H9 (cell line): ENCODE results near the gene SLAMF1. TPM values are rescaled to one million over a fixed set of nuclear protein-coding genes. Genes with fewer than 3 reads are reported as not detected.

ENCODE experiments used
- DNase-seq: peaks from one replicate; pipeline ENCODE4 v3.0.0-alpha.2; 2017
- H2AFZ ChIP-seq: one replicate; pipeline ENCODE4 v1.6.1; 2013; ENCODE audit warnings: mild to moderate bottlenecking, low read length, control low read depth, moderate library complexity
- H2AK5ac ChIP-seq: 2 replicates; pipeline ENCODE4 v1.6.1; 2013; ENCODE audit warnings: low read length, control low read depth, mixed read lengths; ENCODE audit not compliant: insufficient read length
- H2BK120ac ChIP-seq: one replicate; pipeline ENCODE4 v1.6.1; 2013; ENCODE audit warnings: low read depth, mild to moderate bottlenecking, low read length, control low read depth, inconsistent platforms; ENCODE audit not compliant: poor library complexity, severe bottlenecking
- H2BK12ac ChIP-seq: 2 replicates; pipeline ENCODE4 v1.6.1; 2013; ENCODE audit warnings: low read length, control low read depth, mixed read lengths, low read depth; ENCODE audit not compliant: insufficient read length
- H2BK15ac ChIP-seq: 2 replicates; pipeline ENCODE4 v1.6.1; 2013; ENCODE audit warnings: low read depth, low read length, control low read depth
- H2BK20ac ChIP-seq: one replicate; pipeline ENCODE4 v1.6.1; 2013; ENCODE audit warnings: low read depth, mild to moderate bottlenecking, low read length, control low read depth, inconsistent platforms; ENCODE audit not compliant: poor library complexity, severe bottlenecking
- H2BK5ac ChIP-seq: 2 replicates; pipeline ENCODE4 v1.6.1; 2013; ENCODE audit warnings: low read length, control low read depth, mixed read lengths; ENCODE audit not compliant: insufficient read length
- H3K14ac ChIP-seq: 2 replicates; pipeline ENCODE4 v1.6.1; 2013; ENCODE audit warnings: low read length, control low read depth; ENCODE audit not compliant: insufficient read depth
- H3K18ac ChIP-seq: 2 replicates; pipeline ENCODE4 v1.6.1; 2013; ENCODE audit warnings: low read depth, mild to moderate bottlenecking, mixed read lengths, low read length, control low read depth; ENCODE audit not compliant: insufficient read length
- H3K23ac ChIP-seq: 2 replicates; pipeline ENCODE4 v1.6.1; 2013; ENCODE audit warnings: low read length, control low read depth, mixed read lengths, low read depth; ENCODE audit not compliant: insufficient read length
- H3K23me2 ChIP-seq: 2 replicates; pipeline ENCODE4 v1.6.1; 2013; ENCODE audit warnings: low read depth, mild to moderate bottlenecking, mixed read lengths, low read length, control low read depth; ENCODE audit not compliant: insufficient read length, poor library complexity, severe bottlenecking
- H3K27ac ChIP-seq: 2 replicates; pipeline ENCODE4 v1.5.1; 2013; ENCODE audit warnings: low read length, control low read depth, mixed read lengths, low read depth; ENCODE audit not compliant: insufficient read length
- H3K27me3 ChIP-seq: 2 replicates; pipeline ENCODE4 v1.6.1; 2013; ENCODE audit warnings: low read length, control low read depth, inconsistent platforms; ENCODE audit not compliant: insufficient read depth
- H3K4ac ChIP-seq: 2 replicates; pipeline ENCODE4 v1.6.1; 2013; ENCODE audit warnings: low read depth, mild to moderate bottlenecking, control low read depth, inconsistent platforms, low read length, moderate library complexity
- H3K4me1 ChIP-seq: 2 replicates; pipeline ENCODE4 v1.6.1; 2013; ENCODE audit warnings: low read length, control low read depth, inconsistent platforms; ENCODE audit not compliant: insufficient read depth
- H3K4me2 ChIP-seq: 2 replicates; pipeline ENCODE4 v1.6.1; 2013; ENCODE audit warnings: low read length, control low read depth, mixed read lengths; ENCODE audit not compliant: insufficient read length, insufficient read depth
- H3K56ac ChIP-seq: 2 replicates; pipeline ENCODE4 v1.6.1; 2013; ENCODE audit warnings: low read depth, mild to moderate bottlenecking, mixed read lengths, low read length, control low read depth; ENCODE audit not compliant: insufficient read length
- H3K79me1 ChIP-seq: 2 replicates; pipeline ENCODE4 v1.6.1; 2013; ENCODE audit warnings: low read depth, mild to moderate bottlenecking, moderate library complexity, low read length, control low read depth, inconsistent platforms; ENCODE audit not compliant: insufficient read depth, poor library complexity, severe bottlenecking
- H3K79me2 ChIP-seq: 2 replicates; pipeline ENCODE4 v1.6.1; 2013; ENCODE audit warnings: low read length, control low read depth, inconsistent platforms; ENCODE audit not compliant: insufficient read depth
- H3K9ac ChIP-seq: 2 replicates; pipeline ENCODE4 v1.6.1; 2013; ENCODE audit warnings: low read length, control low read depth, mixed read lengths; ENCODE audit not compliant: insufficient read length; ENCODE audit errors: extremely low read depth
- H3K9me3 ChIP-seq: one replicate; pipeline ENCODE4 v1.6.1; 2013; ENCODE audit warnings: low read depth, low read length, inconsistent platforms; ENCODE audit not compliant: control insufficient read depth
- H3T11ph ChIP-seq: one replicate; pipeline ENCODE4 v1.6.1; 2013; ENCODE audit warnings: mild to moderate bottlenecking, low read length, control low read depth, inconsistent platforms
- H4K20me1 ChIP-seq: one replicate; pipeline ENCODE4 v1.6.1; 2013; ENCODE audit not compliant: control insufficient read depth, insufficient read length, insufficient read depth
- H4K5ac ChIP-seq: 2 replicates; pipeline ENCODE4 v1.6.1; 2013; ENCODE audit warnings: low read depth, mild to moderate bottlenecking, mixed read lengths, low read length, control low read depth; ENCODE audit not compliant: insufficient read length
- H4K8ac ChIP-seq: replicated peaks from 2 replicates; pipeline ENCODE4 v1.6.1; 2013; ENCODE audit warnings: low read length, control low read depth, mixed read lengths, low read depth; ENCODE audit not compliant: insufficient read length
- H4K91ac ChIP-seq: 2 replicates; pipeline ENCODE4 v1.6.1; 2013; ENCODE audit warnings: low read depth, mild to moderate bottlenecking, moderate library complexity, mixed read lengths, low read length, control low read depth; ENCODE audit not compliant: insufficient read length
- H3K27ac Mint-ChIP-seq, 3 experiments: 2 replicates in 2 of 3; 3 replicates in 1 of 3; pipeline ENCODE4 v1.8.0; 2020 to 2021; ENCODE audit warnings: mixed read lengths in 3 of 3, mild to moderate bottlenecking in 1 of 3, moderate library complexity in 1 of 3
- H3K27me3 Mint-ChIP-seq: 2 replicates; pipeline ENCODE4 v1.8.0; 2021; ENCODE audit warnings: low read depth, mild to moderate bottlenecking, moderate library complexity, mixed read lengths
- H3K36me3 Mint-ChIP-seq, 3 experiments: 2 replicates in 2 of 3; 3 replicates in 1 of 3; pipeline ENCODE4 v1.8.0; 2020 to 2021; ENCODE audit warnings: low read depth in 3 of 3, mixed read lengths in 3 of 3; ENCODE audit not compliant: insufficient read depth in 1 of 3
- H3K4me1 Mint-ChIP-seq, 2 experiments: 2 replicates each; pipeline ENCODE4 v1.8.0; 2020; ENCODE audit warnings: mixed read lengths in 2 of 2
- H3K4me3 Mint-ChIP-seq, 2 experiments: 2 replicates in 1 of 2; 3 replicates in 1 of 2; pipeline ENCODE4 v1.8.0; 2020 to 2021; ENCODE audit warnings: mild to moderate bottlenecking in 2 of 2, mixed read lengths in 2 of 2, moderate library complexity in 1 of 2
- H3K9me3 Mint-ChIP-seq, 2 experiments: 2 replicates in 1 of 2; 3 replicates in 1 of 2; pipeline ENCODE4 v1.8.0; 2020; ENCODE audit warnings: mild to moderate bottlenecking in 2 of 2, mixed read lengths in 2 of 2, moderate library complexity in 1 of 2
- WGBS: extraction: QIAGEN DNeasy Blood & Tissue Kit; methylation state at CpG from one replicate; pipeline ENCODE4 v1.1.7; 2013; ENCODE audit warnings: missing lambda C conversion rate, low lambda C conversion rate, mixed read lengths; ENCODE audit not compliant: insufficient read length; ENCODE audit errors: extremely low coverage; 5-methylcytosine and 5-hydroxymethylcytosine counted together
- total RNA-seq: library from RNA; stranded (reverse); gene quantifications from 2 replicates; pipeline ENCODE4 v1.2.1, GENCODE V29; 2021
- TF ChIP-seq, protein P1 (sequence below): fragments of 200-600 bp; sonication (generic); conservative IDR thresholded peaks from 3 replicates; pipeline ENCODE4 v1.8.0; 2021; ENCODE audit warnings: antibody characterized with exemption, mild to moderate bottlenecking

Gene SLAMF1
- total RNA-seq, 1 experiment from 2014 or later = not detected

DNA sequence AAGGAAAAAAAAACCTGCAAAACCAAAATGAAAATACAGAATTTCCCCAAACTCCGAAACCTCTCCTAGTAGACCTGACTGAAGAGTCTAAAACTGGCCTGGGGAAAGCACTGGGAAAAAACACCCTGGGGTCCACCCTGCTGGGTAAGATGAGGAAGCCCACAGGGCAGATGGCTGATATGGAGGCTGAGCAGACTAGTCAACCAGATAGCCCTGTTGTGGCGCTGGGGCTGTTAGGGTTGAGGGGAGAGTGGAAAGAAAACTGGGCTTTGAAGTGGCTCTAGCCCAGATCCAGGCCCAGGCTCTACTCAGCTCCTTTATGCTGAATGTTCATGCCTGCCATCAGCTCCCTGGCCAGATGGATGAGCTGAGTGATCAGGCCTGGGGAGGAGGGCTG lies 6.8 kb upstream of the SLAMF1 start:
- Histone ChIP-seq H3K27me3 (no peaks in the 10 kb centered on the region), H3K56ac (no peak overlapping the region), H3K4me1 (peaks cover 13% of the 10 kb centered on the region; the same call in 1 of the 2 replicates), H4K20me1 (no peaks in the 10 kb centered on the region), H2BK12ac (peak overlapping the region; percentile 47), H3K9ac (no peak overlapping the region), H4K91ac (peak overlapping the region; percentile 25), H2AK5ac (no peak overlapping the region), H3K79me1 (no peaks in the 10 kb centered on the region), H3K27ac (no peak overlapping the region), H3K4ac (no peak overlapping the region), H3K79me2 (no peaks in the 10 kb centered on the region), H2BK120ac (no peak overlapping the region), H3K18ac (no peak overlapping the region), H3K9me3 (no peaks in the 10 kb centered on the region), H2AFZ (no peak overlapping the region), H2BK15ac (no peak overlapping the region), H3K14ac (no peak overlapping the region), H3K23ac (no peak overlapping the region), H4K5ac (no peak overlapping the region), H2BK5ac (no peak overlapping the region), H3T11ph (no peak overlapping the region), H3K4me2 (no peak overlapping the region), H2BK20ac (no peak overlapping the region), H4K8ac (no peak overlapping the region), H3K23me2 (no peaks in the 10 kb centered on the region)
- H3K4me3 Mint-ChIP-seq = no peak overlapping the region
- peaks cover 40 to 58% of the 10 kb centered on the region in 2 experiments for H3K4me1 Mint-ChIP-seq
- WGBS = no CpG with 5 or more reads among the region's 2 CpGs
- no peak for DNase-seq
- peaks cover 0 to 5% (median 2%) of the 10 kb centered on the region in 3 experiments; a peak in 3 of 7 replicates for H3K36me3 Mint-ChIP-seq
- H3K27me3 Mint-ChIP-seq = no peaks in the 10 kb centered on the region; the same call in 1 of the 2 replicates
- H3K27ac Mint-ChIP-seq = peak overlapping the region in 2 of 3 experiments; percentile 68 to 99; a peak in 3 of 7 replicates
- TF ChIP-seq, protein P1, sequence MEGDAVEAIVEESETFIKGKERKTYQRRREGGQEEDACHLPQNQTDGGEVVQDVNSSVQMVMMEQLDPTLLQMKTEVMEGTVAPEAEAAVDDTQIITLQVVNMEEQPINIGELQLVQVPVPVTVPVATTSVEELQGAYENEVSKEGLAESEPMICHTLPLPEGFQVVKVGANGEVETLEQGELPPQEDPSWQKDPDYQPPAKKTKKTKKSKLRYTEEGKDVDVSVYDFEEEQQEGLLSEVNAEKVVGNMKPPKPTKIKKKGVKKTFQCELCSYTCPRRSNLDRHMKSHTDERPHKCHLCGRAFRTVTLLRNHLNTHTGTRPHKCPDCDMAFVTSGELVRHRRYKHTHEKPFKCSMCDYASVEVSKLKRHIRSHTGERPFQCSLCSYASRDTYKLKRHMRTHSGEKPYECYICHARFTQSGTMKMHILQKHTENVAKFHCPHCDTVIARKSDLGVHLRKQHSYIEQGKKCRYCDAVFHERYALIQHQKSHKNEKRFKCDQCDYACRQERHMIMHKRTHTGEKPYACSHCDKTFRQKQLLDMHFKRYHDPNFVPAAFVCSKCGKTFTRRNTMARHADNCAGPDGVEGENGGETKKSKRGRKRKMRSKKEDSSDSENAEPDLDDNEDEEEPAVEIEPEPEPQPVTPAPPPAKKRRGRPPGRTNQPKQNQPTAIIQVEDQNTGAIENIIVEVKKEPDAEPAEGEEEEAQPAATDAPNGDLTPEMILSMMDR = no peak
- H3K9me3 Mint-ChIP-seq = no peaks in the 10 kb centered on the region; a peak in 1 of 5 replicates
